Measurements from ENCODE around the gene TMEM223.
"Not testable (repeated sequence)": the region's sequence is repeated elsewhere in the genome, so short reads cannot be mapped to it uniquely, and the experiment has no call there.

The TMEM223 gene

GRCh38 chr11:62752177-62752785, 39.5 kb downstream of the TMEM223 start:
- DNase-seq = no peak

- not testable (repeated sequence) for DNase-seq
Measured at GRCh38 chr11:62749931-62750330, 41.9 kb downstream of the TMEM223 start.

- no peak for DNase-seq
Measured at GRCh38 chr11:62747475-62748160, 44.2 kb downstream of the TMEM223 start.

Data from activated gamma-delta T cell (primary cell).